ENCODE data around the gene ENTREP1. TPM values are rescaled to one million over a fixed set of nuclear protein-coding genes. Genes with fewer than 3 reads are reported as not detected.

The ENTREP1 gene
- total RNA-seq, 4 donors from 2014 or later: 88.1 to 127 (median 117) TPM

DNA sequence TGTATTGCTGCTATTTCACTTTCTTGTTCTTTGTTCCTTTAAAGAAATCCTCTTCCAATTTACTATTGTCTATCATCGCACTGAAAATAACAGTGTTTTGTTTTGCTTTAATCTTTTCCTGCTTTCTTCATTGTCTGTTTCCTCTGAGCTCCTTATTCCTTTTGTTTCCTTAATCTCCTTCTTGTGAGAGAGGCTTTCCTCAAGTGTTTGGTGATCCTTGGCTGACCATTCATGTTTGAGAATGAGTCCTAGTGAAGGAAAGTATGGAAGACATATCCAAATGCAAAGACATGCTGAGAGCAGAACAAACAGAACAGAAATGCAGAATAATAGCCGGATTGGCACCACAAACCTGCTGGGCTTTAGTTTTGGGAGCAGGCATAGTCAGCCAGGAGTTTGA, 42.0 kb upstream of the ENTREP1 start:
- intact Hi-C loops (cut with DNase I): no loop called here
- Histone ChIP-seq H3K27ac (peak overlapping the region in 2 of 3 donors; percentile 40 to 59), H3K4me3 (replicated peaks in 1 of 3) (no peak overlapping the region), H3K9me3 (no peaks in the 10 kb centered on the region), H3K27me3 (no peaks in the 10 kb centered on the region), H3K36me3 (no peaks in the 10 kb centered on the region), H3K4me1 (peaks cover 8 to 11% of the 10 kb centered on the region in 2 donors)
- 30 to 41% methylated on average over 2 of the region's 2 CpGs for WGBS, 2 donors
- DNase-seq: no peak
- TF ChIP-seq, protein P1, sequence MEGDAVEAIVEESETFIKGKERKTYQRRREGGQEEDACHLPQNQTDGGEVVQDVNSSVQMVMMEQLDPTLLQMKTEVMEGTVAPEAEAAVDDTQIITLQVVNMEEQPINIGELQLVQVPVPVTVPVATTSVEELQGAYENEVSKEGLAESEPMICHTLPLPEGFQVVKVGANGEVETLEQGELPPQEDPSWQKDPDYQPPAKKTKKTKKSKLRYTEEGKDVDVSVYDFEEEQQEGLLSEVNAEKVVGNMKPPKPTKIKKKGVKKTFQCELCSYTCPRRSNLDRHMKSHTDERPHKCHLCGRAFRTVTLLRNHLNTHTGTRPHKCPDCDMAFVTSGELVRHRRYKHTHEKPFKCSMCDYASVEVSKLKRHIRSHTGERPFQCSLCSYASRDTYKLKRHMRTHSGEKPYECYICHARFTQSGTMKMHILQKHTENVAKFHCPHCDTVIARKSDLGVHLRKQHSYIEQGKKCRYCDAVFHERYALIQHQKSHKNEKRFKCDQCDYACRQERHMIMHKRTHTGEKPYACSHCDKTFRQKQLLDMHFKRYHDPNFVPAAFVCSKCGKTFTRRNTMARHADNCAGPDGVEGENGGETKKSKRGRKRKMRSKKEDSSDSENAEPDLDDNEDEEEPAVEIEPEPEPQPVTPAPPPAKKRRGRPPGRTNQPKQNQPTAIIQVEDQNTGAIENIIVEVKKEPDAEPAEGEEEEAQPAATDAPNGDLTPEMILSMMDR (IDR thresholded peaks at IDR 0.05): no peak
- no peak for TF ChIP-seq POLR2A (IDR thresholded peaks at IDR 0.05)

DNA sequence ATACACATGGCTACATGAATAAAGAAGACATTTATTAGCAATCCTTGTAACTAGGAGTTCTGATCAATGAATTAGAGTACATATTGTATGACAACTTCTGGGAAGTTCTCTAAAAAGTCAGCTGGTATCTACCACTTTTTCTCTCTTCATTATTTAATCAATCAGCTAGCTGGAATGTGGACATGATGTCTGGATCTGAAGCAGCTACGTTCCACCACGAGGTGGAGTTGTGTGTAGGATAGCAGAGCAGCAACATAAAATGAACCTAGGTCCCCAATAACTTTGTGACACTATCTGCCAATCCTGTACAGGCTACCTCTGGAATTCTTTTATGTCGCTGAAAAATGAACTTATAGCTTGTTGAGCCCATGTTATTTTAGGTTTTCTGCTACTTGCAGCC, 32.9 kb upstream of the ENTREP1 start:
- TF ChIP-seq, protein P1 (IDR thresholded peaks at IDR 0.05): no peak
- TF ChIP-seq POLR2A (IDR thresholded peaks at IDR 0.05): no peak
- intact Hi-C loops (cut with DNase I): no loop called here
- H3K27ac ChIP-seq: no peak overlapping the region
- no peak overlapping the region for H3K4me3 ChIP-seq (replicated peaks in 1 of 3)
- H3K36me3 ChIP-seq: no peaks in the 10 kb centered on the region
- H3K9me3 ChIP-seq: no peaks in the 10 kb centered on the region
- WGBS, 2 donors: 93 to 96% methylated on average over 3 of the region's 3 CpGs
- no peak for DNase-seq
- H3K4me1 ChIP-seq: peaks cover 3 to 13% of the 10 kb centered on the region in 2 donors
- no peaks in the 10 kb centered on the region for H3K27me3 ChIP-seq

DNA sequence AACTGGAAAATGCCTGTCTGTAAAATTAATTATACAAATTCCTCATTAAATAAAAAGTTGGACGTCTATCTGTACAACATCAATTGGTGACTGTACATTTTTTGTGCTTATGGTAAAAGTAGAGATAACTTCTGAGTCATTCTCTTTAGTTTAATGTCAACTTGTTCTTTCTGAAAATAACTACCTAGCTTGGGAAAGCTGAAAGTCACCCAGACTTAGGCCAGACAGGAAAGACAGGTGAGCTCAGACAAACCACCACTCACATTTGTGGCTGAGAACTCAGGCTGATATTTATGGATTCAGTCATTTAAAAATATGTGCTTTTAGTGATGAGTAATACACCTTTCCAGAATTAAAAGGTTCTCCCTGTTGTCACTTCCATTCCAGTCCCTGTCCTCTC, 31.9 kb upstream of the ENTREP1 start:
- intact Hi-C loops (cut with DNase I): no loop called here
- Histone ChIP-seq H3K27me3 (no peaks in the 10 kb centered on the region), H3K36me3 (no peaks in the 10 kb centered on the region), H3K9me3 (no peaks in the 10 kb centered on the region), H3K4me1 (peaks cover 5 to 17% of the 10 kb centered on the region in 2 donors), H3K4me3 (replicated peaks in 1 of 3) (no peak overlapping the region), H3K27ac (no peak overlapping the region)
- WGBS, 2 donors: 73 to 76% methylated on average over 1 of the region's 1 CpG
- DNase-seq: no peak
- TF ChIP-seq POLR2A (IDR thresholded peaks at IDR 0.05): no peak
- TF ChIP-seq, protein P1 (IDR thresholded peaks at IDR 0.05): no peak

DNA sequence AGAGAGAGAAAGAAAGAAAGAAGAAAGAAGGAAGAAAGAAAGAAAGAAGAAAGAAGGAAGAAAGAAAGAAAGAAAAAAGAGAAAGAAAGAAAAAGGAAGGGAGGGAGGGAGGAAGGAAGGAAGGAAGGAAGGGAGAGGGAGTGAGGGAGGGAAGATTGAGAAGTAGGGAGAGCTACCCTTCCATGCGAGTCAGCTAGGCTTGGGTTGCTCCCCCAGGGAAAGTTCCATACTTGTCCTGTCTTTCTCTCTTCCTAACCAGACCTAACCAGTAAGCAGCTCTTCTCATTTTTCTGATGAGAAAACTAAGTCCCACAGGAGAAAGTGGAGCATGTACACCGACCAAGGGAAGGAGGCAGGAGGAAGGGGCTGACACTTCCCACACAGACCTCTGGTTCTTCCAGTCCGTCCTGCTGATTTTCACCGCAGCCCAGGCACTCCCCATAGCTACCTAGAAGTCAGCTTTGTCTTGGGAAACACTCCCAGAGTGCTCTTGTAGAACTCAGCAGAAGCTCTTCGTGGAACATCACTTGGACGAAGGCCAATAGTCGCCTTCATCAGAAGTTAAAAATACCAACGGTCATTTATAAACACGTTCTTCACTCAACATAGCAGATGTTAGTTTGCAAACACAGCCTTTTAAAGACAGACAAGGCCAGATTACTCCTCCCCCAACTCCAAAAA, 29.0 kb upstream of the ENTREP1 start:
- DNase-seq: no peak
- TF ChIP-seq, protein P1 (IDR thresholded peaks at IDR 0.05): no peak
- no peak for TF ChIP-seq POLR2A (IDR thresholded peaks at IDR 0.05)
- no peak overlapping the region for H3K27ac ChIP-seq
- no peak overlapping the region for H3K4me3 ChIP-seq (replicated peaks in 1 of 3)
- WGBS, 2 donors: 53 to 68% methylated on average over 9 of the region's 9 CpGs
- H3K9me3 ChIP-seq: no peaks in the 10 kb centered on the region
- no peaks in the 10 kb centered on the region for H3K27me3 ChIP-seq
- peaks cover 24 to 35% of the 10 kb centered on the region in 2 donors for H3K4me1 ChIP-seq
- H3K36me3 ChIP-seq: no peaks in the 10 kb centered on the region
- intact Hi-C loops (cut with DNase I): no loop called here

DNA sequence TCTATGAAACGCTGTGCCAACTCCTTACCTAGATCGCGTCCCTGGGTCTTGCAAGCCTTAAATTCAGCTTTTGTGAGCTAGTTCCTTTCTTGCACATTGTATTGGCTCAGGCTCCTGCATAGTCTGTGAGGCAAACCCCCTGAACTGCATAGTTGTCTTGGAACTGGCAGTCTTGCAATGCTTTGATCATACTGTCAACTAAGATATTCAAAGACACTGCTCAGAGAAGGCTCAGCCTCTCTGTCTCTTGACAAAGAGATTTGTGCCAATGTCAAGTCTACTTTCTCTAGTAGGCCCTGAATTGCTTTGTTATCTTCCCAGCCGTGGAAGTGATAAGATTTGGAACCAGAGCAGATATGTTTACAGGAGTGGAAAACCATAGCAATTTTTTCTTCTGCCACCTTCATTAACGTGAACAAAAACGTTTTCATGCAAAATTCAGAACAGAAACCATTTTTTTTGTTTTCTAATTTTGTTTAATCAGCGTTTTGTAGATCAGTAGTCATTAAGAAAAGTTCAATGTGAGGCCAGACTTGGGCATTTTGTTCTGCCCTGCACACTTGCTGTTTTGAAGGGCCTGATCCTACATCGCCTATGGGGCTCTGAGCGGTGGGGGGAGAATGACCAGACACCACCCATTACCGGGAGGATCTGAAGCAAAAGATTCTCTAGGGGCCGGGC, 27.6 kb upstream of the ENTREP1 start:
- Histone ChIP-seq H3K4me3 (replicated peaks in 1 of 3) (no peak overlapping the region), H3K36me3 (no peaks in the 10 kb centered on the region), H3K27me3 (no peaks in the 10 kb centered on the region), H3K4me1 (peaks cover 27 to 39% of the 10 kb centered on the region in 2 donors), H3K27ac (no peak overlapping the region), H3K9me3 (no peaks in the 10 kb centered on the region)
- 78 to 84% methylated on average over 11 of the region's 11 CpGs for WGBS, 2 donors
- intact Hi-C loops (cut with DNase I): no loop called here
- TF ChIP-seq, protein P1 (IDR thresholded peaks at IDR 0.05): no peak
- no peak for TF ChIP-seq POLR2A (IDR thresholded peaks at IDR 0.05)
- no peak for DNase-seq
